HT-29 (cell line): ENCODE measurements around the gene ISOC2. TPM values are rescaled to one million over a fixed set of nuclear protein-coding genes. Genes with fewer than 3 reads are reported as not detected.
A peak's percentile ranks its signal among the peaks of the same experiment; 100 is the strongest.
"Not testable (repeated sequence)": the region's sequence is repeated elsewhere in the genome, so short reads cannot be mapped to it uniquely, and the experiment has no call there.

ENCODE experiments used
- DNase-seq: peaks from one replicate; pipeline ENCODE4 v3.0.0-alpha.2; 2015; ENCODE audit warnings: low spot score
- total RNA-seq: library from RNA; depleted of rRNA; stranded (reverse); fragments of >200 nt; shearing (Covaris generic); gene quantifications from 2 replicates; pipeline ENCODE4 v1.2.3, GENCODE V29; 2014; rRNA removed

ISOC2 gene, protein sequence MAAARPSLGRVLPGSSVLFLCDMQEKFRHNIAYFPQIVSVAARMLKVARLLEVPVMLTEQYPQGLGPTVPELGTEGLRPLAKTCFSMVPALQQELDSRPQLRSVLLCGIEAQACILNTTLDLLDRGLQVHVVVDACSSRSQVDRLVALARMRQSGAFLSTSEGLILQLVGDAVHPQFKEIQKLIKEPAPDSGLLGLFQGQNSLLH
- total RNA-seq = 323 and 339 TPM in 2 replicates

DNA sequence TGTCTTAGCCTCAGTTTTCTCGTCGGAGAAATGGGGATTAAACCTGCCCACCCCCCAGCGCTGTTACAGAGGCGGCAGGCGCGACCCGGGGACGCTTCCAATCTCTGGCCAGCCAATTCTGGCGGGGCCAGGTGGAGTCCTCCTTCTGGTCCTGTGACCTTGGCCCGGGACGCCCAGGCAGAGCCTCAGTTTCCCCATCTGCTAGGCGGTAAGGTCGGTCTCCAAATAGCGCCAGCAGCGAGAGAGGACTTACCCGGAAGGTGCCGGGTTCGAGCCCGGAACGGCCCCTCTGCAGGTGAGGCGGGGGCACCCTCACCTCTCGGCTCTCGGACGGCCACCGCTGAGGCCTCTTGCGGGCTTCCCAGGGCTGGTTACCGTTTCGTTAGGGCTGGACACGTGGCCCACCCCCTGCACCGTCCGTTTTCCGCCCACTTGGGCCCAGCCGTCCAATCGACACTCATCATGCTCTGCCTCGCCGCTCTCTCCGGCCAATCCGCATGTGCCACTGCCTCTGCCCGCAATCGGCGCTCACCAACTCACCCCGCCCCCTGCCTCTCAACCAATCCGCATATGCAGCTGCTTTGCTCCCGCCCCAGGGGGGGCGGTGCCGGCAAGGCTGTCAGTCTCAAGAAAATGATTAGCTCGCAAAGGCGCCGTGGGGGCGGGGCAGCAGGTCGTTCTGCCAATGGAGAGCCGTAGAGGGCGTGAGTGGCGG, at the start of gene ISOC2:
TSS of gene ISOC2 (minus strand) at position 384 of the 715 bp plus-strand sequence. CDS start 5,156 bp downstream, outside the sequence.
- DNase-seq = peak; percentile 100

DNA sequence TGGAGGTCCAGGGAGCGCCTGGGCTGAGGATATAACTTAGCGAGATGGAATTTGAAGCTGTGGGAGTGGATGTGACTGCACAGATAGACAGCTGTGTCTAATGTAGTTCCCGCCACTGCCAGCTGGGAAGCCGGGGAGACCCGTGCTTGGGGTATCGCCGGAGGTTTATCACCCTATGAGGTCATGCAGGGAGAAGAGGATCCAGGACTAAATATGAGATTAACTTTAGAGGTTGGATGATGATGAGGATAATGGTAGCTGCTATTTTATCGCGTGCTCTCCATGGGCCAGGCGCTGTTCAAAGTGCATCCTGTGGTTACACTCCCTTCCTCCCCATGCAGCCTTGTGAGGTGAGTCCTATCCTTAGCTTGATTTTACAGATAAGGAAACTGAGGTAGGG, 46.7 kb upstream of the ISOC2 start:
- no peak for DNase-seq

DNA sequence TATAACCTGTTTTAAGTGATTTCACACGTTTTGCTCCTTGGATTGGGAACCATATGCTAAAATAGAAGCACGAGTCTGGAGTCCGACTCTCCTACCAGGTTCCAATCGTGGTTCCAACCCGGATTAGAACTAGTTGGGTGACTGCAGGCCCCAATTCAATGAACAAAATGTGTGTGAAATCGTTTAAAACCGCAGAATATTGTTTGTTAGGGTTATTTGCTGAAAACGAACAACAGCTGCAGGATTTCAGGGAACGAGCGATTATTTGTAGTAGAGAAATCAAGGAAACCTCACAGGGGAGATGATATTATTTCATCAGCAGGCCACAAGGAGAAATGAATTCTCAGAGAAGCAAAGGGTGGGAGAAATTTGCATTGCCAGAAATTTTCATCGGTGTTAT, 43.5 kb upstream of the ISOC2 start:
- DNase-seq = no peak

DNA sequence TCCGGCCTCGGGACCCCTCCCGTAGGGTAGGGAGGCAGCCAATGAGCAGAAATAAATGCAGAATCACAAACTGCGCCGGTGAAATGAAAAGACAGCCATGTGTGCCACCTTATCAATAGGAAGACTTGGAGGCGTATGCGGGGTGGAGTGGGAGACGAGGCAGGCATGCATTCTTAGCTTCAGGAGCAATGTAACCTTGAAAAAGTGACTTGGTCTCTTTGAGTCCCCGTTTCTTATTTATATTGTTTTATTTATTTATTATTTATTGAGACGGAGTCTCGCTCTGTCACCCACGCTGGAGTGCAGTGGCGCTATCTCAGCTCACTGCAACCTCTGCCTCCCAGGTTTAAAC, 42.8 kb upstream of the ISOC2 start:
- no peak for DNase-seq

DNA sequence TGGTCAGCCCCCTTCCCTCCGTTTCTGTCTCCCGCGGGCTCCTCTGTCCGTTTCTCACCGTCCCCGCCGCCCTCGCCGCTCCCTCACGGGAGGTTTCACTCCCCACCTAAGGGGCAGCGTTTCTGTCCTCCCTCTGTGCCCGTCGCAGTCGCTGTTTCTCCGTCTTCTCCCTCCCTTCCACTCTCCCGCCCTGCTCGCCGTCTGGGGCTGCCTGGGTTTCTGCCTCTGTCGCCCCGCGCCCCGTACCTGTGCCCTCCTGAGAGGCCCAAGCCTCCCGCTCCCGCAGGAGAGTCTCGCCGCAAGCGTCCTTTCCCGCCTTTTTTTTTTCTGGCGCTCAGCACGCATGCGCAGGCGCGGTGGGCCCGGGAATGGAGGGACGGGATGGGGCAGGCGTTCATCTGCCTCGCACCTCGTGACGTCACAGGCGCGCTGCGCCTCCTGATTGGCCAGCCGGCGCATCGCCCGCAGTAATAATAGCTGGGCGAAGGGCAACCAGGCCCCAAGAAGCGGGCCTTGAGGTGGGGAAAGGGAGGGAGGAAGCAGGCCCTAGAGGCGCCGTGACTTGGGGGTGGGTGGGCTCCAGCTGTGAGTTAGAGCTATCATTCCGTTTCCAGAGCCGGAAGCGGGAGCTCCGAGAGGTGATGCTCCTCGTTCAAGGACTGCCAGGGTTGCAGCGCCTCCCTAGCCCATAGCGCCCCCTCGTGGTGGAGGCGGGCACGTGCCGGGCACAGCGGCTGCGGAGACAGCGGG, 42.2 kb upstream of the ISOC2 start:
- DNase-seq = peak; percentile 96

DNA sequence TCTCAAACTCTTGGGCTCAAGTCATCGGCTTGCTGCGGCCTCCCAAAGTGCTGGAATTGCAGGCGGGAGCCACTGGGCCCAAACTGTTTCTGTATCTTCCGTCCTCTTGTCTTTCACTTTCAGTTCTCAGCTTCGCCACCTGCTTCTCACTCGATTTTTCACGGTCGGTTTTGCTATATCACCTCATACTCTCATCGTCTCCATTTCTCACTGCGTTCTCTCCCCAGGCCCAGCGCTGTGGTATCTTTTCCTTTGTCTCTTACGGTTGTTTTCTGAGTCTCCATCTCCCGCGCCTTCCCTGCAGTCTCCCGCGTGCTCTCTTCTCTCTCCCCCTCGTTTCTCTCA, 41.7 kb upstream of the ISOC2 start:
- DNase-seq = no peak

DNA sequence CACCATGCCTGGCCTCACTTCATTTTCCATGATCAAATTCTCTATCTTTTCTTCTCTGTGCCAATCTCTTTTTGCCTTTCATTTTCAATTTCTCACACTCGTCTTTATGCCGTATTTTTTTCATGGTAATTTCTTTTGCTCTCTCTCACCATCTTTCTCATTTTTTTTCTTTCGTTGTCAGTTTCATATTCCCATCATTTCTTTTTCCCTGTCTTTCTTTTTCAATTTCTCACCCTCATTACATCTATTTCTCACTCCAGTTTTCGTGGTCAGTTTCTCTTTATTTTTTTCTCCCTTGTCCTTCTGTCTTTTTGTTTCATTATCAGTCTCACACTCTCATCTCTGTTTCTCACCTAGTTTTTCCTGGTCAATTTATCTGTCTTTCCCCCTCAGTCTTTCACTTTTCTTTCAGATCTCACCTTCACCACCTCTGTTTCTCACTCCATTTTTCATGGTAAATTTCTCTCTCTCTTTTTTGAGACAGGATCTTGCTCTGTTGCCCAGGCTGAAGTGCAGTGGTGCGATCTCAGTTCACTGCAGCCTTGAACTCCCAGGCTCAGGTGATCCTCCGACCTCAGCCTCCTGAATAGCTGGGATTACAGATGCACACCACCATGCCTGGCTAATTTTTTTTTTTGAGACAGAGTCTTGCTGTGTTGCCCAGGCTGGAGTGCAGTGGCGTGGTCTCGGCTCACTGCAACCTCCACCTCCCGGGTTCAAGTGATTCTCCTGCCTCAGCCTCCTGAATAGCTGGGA, 40.9 kb upstream of the ISOC2 start:
- no peak for DNase-seq

DNA sequence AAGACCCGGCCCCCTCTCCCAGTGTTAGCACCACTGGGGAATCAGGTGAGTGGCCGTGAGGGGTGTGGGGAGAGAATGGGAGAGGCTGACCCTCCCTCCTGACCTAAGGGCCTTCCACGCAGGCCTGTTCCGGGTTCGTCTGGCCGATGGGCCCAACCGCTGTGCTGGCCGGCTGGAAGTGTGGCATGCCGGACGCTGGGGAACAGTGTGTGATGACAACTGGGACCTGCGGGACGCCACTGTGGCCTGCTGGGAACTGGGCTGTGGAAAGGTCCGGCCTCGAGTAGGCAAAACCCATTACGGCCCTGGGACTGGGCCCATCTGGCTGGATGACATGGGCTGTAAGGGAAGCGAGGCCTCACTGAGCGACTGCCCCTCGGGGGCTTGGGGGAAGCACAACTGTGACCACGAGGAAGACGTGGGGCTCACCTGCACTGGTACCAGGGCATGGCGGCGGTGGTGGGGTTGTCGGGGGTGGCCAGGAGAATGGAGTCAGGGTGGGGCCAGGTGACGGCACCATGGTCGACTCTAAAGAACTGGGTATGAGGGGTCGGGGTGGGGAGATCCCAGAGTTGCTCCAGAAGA, 39.0 kb upstream of the ISOC2 start:
- DNase-seq = no peak

DNA sequence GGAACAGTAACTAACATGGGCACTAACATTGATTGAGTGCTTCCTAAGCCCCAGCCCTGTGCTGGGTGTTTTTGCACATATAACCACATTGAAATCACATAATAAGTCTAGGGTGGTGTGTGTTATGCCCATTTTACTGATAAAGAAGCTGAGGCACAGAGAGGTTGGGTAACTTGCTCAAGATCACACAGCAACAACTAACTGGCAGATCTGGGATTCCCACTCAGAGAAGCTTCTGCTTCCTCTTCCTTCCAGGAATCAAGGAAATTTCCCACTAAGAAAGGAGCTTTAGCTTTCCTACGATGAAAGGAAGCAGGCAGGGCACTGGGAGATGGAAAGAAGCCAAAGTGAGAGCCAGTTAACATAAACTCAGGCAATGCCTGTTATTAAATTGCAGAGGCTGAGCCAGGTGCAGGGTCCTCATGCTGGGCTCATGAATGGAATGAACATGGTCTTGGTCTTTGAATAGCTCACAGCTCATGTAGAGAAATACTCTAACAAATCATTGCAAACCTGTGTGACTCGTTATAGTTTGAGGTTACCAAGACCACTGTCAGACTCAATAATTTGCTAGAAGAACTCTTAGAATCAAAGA, 36.9 kb upstream of the ISOC2 start:
- DNase-seq = no peak

DNA sequence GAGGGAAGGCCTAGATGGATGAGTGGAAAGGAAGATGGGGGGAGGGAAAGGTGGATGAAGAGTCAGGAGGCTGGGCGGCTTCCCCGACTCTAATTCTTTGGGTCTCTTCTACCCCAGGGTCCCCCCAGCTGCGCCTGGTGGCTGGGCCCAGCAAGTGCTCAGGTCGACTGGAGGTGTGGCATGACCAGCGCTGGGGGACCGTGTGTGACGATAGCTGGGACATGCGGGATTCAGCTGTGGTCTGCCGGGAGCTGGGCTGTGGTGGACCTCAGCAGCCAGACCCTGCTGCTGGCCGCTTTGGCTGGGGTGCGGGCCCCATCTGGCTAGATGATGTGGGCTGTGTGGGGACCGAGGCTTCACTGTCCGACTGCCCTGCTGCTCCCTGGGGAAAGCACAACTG, 36.3 kb upstream of the ISOC2 start:
- no peak for DNase-seq

DNA sequence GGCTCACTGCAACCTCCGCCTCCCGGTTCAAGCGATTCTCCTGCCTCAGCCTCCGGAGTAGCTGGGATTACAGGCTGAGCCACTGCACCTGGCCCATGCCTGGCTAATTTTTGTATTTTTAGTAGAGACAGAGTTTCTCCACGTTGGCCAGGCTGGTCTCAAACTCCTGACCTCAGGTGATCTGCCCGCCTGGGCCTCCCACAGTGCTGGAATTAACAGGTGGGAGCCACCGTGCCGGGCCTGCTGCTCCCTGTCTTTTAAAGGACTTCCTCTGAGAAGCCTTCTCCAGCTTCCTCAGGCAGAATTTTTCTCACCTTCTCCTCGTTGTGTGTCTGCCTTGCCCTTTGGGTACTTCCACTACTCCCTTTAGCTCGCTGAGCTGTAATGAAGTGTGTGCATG, 35.4 kb upstream of the ISOC2 start:
- DNase-seq = not testable (repeated sequence)

DNA sequence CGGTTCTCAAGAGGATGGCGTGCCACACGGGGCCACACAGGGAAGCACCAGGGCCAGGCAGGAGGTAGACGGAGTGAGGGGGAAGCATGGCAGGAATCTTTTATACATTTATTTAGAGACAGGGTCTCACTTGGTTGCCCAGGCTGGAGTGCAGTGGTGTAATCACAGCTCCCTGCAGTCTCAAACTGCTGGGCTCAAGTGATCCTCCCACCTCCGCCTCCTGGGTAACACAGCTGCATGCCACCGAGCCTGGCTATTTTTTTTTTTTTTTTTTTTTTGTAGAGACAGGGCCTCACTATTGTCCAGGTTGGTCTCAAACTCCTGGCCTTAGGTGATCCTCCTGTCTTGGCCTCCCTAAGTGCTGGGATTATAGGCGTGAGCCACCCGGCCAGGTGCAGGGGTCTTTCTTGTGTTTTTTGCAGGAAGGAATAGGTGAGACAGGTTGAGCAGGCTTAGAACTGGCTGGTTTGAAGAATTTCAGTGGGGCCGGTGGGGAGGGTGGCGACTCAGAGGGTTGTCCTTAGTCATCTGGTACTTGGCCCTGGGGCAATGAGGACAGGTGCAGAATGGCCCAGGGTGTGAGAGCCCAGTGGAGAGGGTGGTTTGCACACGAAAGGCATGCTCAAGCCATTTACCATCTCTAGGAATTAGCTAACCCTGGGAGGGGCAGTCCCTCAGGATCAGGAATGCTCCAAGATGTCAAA, 34.4 kb upstream of the ISOC2 start:
- no peak for DNase-seq

DNA sequence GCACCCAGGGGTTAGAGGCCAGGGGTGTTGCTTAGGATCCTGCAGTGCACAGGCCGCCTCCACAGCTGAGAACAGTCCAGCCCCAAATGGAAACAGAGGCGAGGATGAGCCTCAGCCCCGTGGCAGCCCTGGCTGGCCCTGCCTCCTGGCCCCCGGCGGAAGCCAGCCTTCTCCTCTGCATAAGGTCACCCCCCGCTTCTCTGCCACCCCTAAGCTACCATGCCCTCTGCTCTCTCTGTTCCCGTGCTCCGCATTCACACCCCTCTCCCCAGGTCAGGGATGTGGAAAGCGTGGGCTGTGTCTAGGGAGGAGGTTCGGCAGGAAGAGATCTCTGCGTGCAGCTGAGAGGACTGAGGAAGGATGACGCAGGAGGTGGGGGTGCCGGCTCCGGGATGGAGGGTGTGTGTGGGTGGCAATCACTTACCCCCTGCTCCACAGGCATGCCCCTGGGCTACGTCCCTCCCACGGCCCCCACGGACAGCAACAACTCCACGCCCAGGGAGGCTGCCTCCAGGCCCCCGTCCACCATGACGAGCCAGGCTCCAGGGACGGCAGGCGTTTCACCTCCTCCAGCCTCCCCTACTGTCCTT, 32.8 kb upstream of the ISOC2 start:
- DNase-seq = no peak

DNA sequence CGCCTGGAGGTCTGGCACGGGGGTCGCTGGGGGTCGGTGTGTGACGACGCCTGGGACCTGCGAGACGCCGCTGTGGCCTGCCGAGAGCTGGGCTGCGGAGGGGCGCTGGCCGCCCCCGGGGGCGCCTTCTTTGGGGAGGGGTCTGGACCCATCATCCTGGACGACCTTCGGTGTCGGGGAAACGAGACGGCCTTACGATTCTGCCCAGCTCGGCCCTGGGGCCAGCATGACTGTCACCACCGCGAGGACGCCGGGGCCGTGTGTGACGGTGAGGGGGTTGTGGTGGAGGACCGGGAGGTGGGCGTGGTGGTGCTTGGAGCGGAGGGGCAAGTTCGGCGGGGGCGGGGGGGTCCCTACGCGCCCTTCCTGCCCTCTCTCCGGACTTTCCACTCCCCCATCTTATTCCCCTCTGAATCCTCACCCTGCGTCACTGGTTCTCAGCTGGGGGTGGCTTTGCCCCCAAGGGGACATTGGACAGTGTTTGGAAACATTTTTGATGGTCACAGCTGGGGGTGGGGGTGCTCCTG, 32.3 kb upstream of the ISOC2 start:
- DNase-seq = no peak

DNA sequence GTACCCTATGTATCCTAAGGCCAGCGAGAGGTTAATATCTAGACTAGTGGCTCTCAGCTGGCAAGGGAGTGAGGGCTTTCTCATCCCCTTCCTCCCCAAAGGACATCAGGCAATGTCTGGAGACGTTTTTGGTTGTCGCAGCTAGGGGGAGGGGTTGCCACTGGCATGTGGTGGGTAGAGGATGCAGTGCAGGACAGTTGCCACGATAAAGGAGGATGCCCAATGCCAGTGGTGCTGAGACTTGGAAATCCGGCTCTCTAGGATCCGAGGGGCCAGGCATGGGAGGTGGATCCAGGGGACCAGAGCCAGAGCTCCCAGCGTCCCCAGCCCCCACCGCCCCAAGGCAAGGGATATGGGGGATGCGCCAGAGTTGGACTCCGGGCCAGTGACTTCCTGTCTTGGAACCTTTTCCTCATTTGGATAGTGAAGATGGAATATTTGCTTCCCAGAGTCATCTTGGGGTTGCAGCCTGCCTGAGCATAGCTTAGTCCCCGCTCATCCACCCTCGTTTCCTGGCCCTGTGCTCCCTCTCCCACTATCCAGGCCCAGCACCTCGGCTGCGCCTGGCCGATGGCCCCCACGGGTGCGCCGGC, 31.7 kb upstream of the ISOC2 start:
- no peak for DNase-seq

DNA sequence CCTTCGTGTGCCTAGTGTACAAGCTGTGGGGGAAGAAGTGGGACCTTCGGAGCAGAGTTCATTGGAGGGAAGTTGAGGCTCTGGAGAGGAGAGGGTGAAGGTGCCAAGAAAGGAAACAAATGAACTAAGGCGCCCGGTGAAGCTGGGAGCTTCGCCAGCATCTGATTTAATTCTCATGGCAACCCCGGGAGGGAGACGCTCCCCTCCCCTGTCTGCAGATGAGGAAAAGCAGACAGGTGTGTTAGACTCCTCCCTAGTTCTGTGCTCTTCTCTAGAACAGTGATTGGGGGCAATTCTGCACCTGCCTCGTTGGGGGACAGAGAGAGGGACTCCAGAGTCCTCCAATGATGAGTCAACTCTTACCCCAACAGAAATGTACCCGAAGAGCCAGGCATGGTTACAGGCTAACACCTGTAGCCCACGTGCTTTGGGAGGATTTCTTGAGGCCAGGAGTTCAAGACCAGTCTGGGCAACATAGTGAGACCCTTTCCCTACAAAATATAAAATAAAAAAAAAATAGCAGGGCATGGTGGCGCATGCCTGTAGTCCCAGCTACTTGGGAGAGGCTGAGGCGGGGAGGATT, 31.0 kb upstream of the ISOC2 start:
- no peak for DNase-seq

DNA sequence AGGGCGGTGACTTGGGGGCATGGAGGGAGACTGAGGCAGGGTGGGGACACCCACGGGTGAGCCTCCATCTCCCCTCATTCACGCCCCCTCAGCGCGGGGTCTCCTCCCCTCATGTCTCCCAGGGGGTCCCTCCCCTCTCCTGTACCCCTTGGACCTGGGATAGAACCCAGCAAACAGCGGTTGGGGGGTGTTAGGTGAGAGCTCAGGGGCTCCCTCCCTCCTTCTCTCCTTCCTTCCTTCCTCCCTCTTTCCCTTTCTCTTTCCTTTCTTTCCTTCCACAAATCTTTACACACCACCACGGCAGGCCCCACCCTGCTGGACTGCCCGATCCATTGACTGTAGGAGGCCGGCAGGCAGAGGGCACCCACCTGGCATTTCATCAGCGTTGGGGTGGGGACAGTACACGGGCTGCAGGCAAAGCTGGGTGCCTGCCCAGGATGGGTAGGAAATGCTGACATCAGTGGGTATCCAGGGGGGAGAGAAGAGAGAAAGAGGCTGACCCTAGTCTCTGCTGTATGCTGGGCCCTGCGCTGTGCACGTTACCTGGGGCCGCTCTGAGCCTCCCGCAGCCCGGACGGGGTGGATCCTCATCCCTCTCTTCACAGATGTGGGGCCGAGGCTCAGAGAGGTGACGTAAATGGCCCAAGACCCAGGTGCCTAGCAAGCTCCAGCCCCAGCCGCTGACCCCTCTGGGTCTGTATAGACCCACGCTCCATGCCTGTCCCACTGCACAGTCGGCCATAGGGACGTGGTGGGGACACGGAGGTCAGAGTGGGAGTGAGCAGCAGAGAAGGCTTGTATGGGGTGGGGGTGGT, 30.3 kb upstream of the ISOC2 start:
- no peak for DNase-seq
